GM12878 (cell line): ENCODE results near the gene SLC43A1. TPM values are rescaled to one million over a fixed set of nuclear protein-coding genes. Genes with fewer than 3 reads are reported as not detected.

Experiments
- ATAC-seq: fragments of 200-7000 bp; cut with Tn5 transposase; 3 replicates; pipeline ENCODE4 v1.9.1; 2020; ENCODE audit warnings: mild to moderate bottlenecking, moderate library complexity
- BruUV-seq: library from RNA; stranded (reverse); fragments of 400-500 nt; replicated peaks from 2 replicates; lab custom pipeline; 2021; lab: Mats Ljungman, UMichigan
- CTCF ChIA-PET: fragments of 300-600 bp; sonication (Branson Sonifier 250); formaldehyde crosslinking; extraction: SDS; loops from one replicate; lab custom pipeline; 2021; ENCODE audit warnings: inconsistent platforms; lab: Yijun Ruan, JAX
- POLR2A ChIA-PET: fragments of 350-600 bp; formaldehyde crosslinking; extraction: SDS; loops from one replicate; lab custom pipeline; 2021; ENCODE audit warnings: inconsistent platforms; lab: Charles Lee
- RAD21 ChIA-PET: fragments of 300-600 bp; sonication (Branson Sonifier 250); formaldehyde crosslinking; loops from one replicate; lab custom pipeline; 2023; ENCODE audit warnings: antibody characterized with exemption; ENCODE audit not compliant: unreplicated experiment; lab: Charles Lee
- SMC1A ChIA-PET: fragments of 300-600 bp; sonication (Branson Sonifier 250); formaldehyde crosslinking; loops from one replicate; lab custom pipeline; 2023; ENCODE audit not compliant: unreplicated experiment, uncharacterized antibody; lab: Charles Lee
- DNase-seq: peaks from one replicate; pipeline ENCODE4 v3.0.0-alpha.2; 2011; ENCODE audit warnings: low read depth, low spot score
- FAIRE-seq: peaks from 3 replicates; lab custom pipeline; 2011; peaks lifted over from hg19 to GRCh38; lab: Jason Lieb, UNC
- H2AFZ ChIP-seq: 2 replicates; pipeline ENCODE4 v1.6.0; 2011; ENCODE audit warnings: low read depth, low read length, control low read depth; ENCODE audit not compliant: control insufficient read depth
- H3K27ac ChIP-seq: 2 replicates; pipeline ENCODE4 v1.5.1; 2011; ENCODE audit warnings: control low read depth; ENCODE audit not compliant: control insufficient read depth, insufficient read depth
- H3K27me3 ChIP-seq, 2 experiments: replicated peaks in 1 of 2; 2 replicates each; pipeline versions ENCODE4 v1.6.0 to v1.6.1; 2011; ENCODE audit warnings: low read length in 1 of 2; ENCODE audit not compliant: control insufficient read depth in 2 of 2, insufficient read depth in 2 of 2
- H3K36me3 ChIP-seq, 2 experiments: 2 replicates each; pipeline ENCODE4 v1.5.1; 2011; ENCODE audit warnings: low read length in 1 of 2; ENCODE audit not compliant: control insufficient read depth in 2 of 2, insufficient read depth in 2 of 2
- H3K4me1 ChIP-seq: 2 replicates; pipeline ENCODE4 v1.6.1; 2011; ENCODE audit warnings: mild to moderate bottlenecking, low read length, moderate library complexity, mixed read lengths; ENCODE audit not compliant: control insufficient read depth, insufficient read depth
- H3K4me2 ChIP-seq: 2 replicates; pipeline ENCODE4 v1.6.0; 2011; ENCODE audit warnings: control low read depth; ENCODE audit not compliant: control insufficient read depth, insufficient read depth
- H3K4me3 ChIP-seq: fragments of 200-600 bp; sonication (generic); 2 replicates; pipeline ENCODE4 v1.5.1; 2016
- H3K79me2 ChIP-seq: 2 replicates; pipeline ENCODE4 v1.6.0; 2011; ENCODE audit warnings: low read length; ENCODE audit not compliant: control insufficient read depth, insufficient read depth
- H3K9ac ChIP-seq: 2 replicates; pipeline ENCODE4 v1.8.0; 2011; ENCODE audit warnings: low read length, control low read depth, mixed read lengths; ENCODE audit not compliant: control insufficient read depth, insufficient read depth
- H3K9me3 ChIP-seq: replicated peaks from 3 replicates; pipeline ENCODE4 v1.5.1; 2011; ENCODE audit warnings: mild to moderate bottlenecking, low read length; ENCODE audit not compliant: control insufficient read depth, insufficient read depth
- H4K20me1 ChIP-seq: 2 replicates; pipeline ENCODE4 v1.6.0; 2011; ENCODE audit not compliant: control insufficient read depth, insufficient read depth
- ASH2L ChIP-seq: fragments of 300-600, 200-600 bp; sonication (generic); IDR thresholded peaks from 2 replicates; pipeline ENCODE4 v1.6.1; 2017; ENCODE audit warnings: low read depth, mild to moderate bottlenecking, borderline replicate concordance
- BHLHE40 ChIP-seq, 2 experiments: fragments of 450-650 bp in 1 of 2; IDR thresholded peaks; 2 replicates each; pipeline ENCODE4 v1.6.1; 2011 to 2017; ENCODE audit warnings: low read depth in 2 of 2, borderline replicate concordance in 1 of 2, improper control_type of control experiment in 1 of 2, low read length in 1 of 2, mild to moderate bottlenecking in 1 of 2
- CHD2 ChIP-seq: IDR thresholded peaks from 2 replicates; pipeline ENCODE4 v1.6.1; 2011; ENCODE audit warnings: low read depth, low read length, improper control_type of control experiment, borderline replicate concordance
- CREB1 ChIP-seq: IDR thresholded peaks from 2 replicates; pipeline ENCODE4 v1.6.1; 2012; ENCODE audit warnings: low read depth, mild to moderate bottlenecking, inconsistent platforms
- EED ChIP-seq: sonication (generic); IDR thresholded peaks from 2 replicates; pipeline ENCODE4 v1.6.1; 2016; ENCODE audit warnings: antibody characterized with exemption, low read depth
- HDAC2 ChIP-seq: fragments of 200-600 bp; sonication (generic); IDR thresholded peaks from 2 replicates; pipeline ENCODE4 v1.6.1; 2017
- HDAC6 ChIP-seq: fragments of 200-600 bp; sonication (generic); IDR thresholded peaks from one replicate; pipeline ENCODE4 v1.8.0; 2017; ENCODE audit warnings: antibody characterized with exemption; ENCODE audit not compliant: unreplicated experiment
- MTA3 ChIP-seq: IDR thresholded peaks from 2 replicates; pipeline ENCODE4 v1.6.1; 2012; ENCODE audit warnings: low read length, inconsistent platforms, borderline replicate concordance
- NRF1 ChIP-seq: conservative IDR thresholded peaks from 2 replicates; pipeline ENCODE4 v1.6.1; 2011; ENCODE audit warnings: mild to moderate bottlenecking, low read depth, low read length, improper control_type of control experiment
- RUNX3 ChIP-seq: IDR thresholded peaks from 2 replicates; pipeline ENCODE4 v1.6.1; 2012; ENCODE audit warnings: low read length, inconsistent platforms
- WRNIP1 ChIP-seq: IDR thresholded peaks from 2 replicates; pipeline ENCODE4 v1.6.1; 2011; ENCODE audit warnings: low read depth, low read length, improper control_type of control experiment, borderline replicate concordance
- WGBS: methylation state at CpG from one replicate; pipeline ENCODE4 v1.1.6; 2016; ENCODE audit warnings: low lambda C conversion rate; ENCODE audit not compliant: insufficient replicate concordance, insufficient coverage; ENCODE audit errors: missing lambda C conversion rate; 5-methylcytosine and 5-hydroxymethylcytosine counted together
- in situ Hi-C: fragments of 300-500 bp; cut with MboI; formaldehyde crosslinking; loops from 9 replicates; pipeline ENCODE4 v1.14.3; 2018; ENCODE audit warnings: mixed read lengths
- intact Hi-C: fragments of 100-400 bp; cut with micrococcal nuclease; formaldehyde crosslinking; loops from one replicate; pipeline ENCODE4 v1.14.2; 2022; ENCODE audit not compliant: unreplicated experiment
- polyA plus RNA-seq, 11 experiments: library from polyadenylated mRNA; depleted of rRNA in 4 of 11; unstranded in 6 of 11; stranded (reverse) in 5 of 11; fragments of >200 nt; fragmentation: Nextera tagmentation in 4 of 11; fragmentation: Illumina TruSeq in 1 of 11; extraction: Ambion mirVana in 4 of 11; extraction: Trizol in 1 of 11; gene quantifications; 1 replicate in 1 of 11; 2 replicates in 10 of 11; pipeline versions ENCODE4 v1.2.1 to v1.2.3, GENCODE V29; 2011 to 2016; ENCODE audit warnings: inconsistent platforms in 2 of 11, missing spikeins in 2 of 11, low read depth in 1 of 11
- total RNA-seq, 4 experiments: library from RNA; depleted of rRNA in 3 of 4; stranded (reverse); fragments of >200 nt in 3 of 4; fragmentation: Illumina TruSeq in 1 of 4; extraction: Trizol in 1 of 4; gene quantifications; 2 replicates each; pipeline versions ENCODE4 v1.2.1 to v1.2.3, GENCODE V29; 2013 to 2021
- TF ChIP-seq, protein P1 (sequence below): IDR thresholded peaks from 2 replicates; pipeline ENCODE4 v1.6.1; 2012; ENCODE audit warnings: low read length, inconsistent platforms
- TF ChIP-seq, protein P2 (sequence below): IDR thresholded peaks from 2 replicates; pipeline ENCODE4 v1.6.1; 2012; ENCODE audit warnings: low read depth, low read length, improper control_type of control experiment

SLC43A1 gene
- total and polyA plus RNA-seq, 10 of the 15 experiments (the other 5 are each of a cell fraction or from before 2014, with no cell fraction given): 1.0 to 17.8 (median 12.6) TPM

DNA sequence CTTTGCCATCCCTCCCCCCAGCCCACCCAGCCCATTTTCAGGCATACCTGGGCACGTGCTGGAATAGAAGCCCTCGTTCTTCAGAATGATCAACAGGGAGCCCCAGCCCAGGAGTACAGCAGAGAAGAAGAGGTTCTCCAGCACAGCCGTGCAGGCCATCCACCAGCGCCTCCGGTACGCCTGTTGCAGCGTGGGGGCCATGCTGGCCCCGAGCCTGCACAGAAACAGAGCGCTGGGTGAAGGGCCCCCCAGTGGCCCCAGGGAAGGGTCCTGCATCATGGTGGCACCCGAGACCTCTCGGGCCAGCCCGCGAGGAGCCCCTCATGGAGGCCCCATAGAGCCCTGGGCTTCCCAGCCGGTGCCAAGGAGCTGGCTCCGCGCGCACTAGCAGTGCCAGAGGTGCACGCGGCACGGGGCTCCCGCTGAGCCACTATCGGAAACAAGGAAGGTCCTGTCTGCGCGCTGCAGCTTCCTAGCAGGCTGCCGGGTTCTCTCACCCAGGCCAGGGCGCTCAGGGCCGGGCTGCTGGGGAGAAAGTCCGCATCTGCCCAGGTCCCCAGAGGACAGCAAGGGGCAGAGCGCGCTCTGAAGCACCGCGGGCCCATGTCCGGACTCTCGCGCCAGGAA is 1.5 kb downstream of the SLC43A1 start:
- Histone ChIP-seq H3K27me3 (no peaks in the 10 kb centered on the region), H3K27ac (peak overlapping the region; percentile 35; the same call in 1 of the 2 replicates), H2AFZ (peak overlapping the region; percentile 90), H3K4me2 (peak overlapping the region; percentile 78), H3K4me1 (no peaks in the 10 kb centered on the region), H3K9me3 (no peaks in the 10 kb centered on the region), H3K9ac (peak overlapping the region; percentile 81), H3K79me2 (peaks cover 11% of the 10 kb centered on the region), H4K20me1 (no peaks in the 10 kb centered on the region), H3K4me3 (peak overlapping the region; percentile 90), H3K36me3 (no peaks in the 10 kb centered on the region)
- TF ChIP-seq EED (no peak), WRNIP1 (no peak), MTA3 (no peak), BHLHE40 (IDR thresholded peaks at IDR 0.05; ENCODE audit: borderline replicate concordance in 1 of 2, low read depth in 2 of 2, low read length in 1 of 2) (peak in 1 of 2 experiments; percentile 36; a peak in 1 of 4 replicates), RUNX3 (no peak), CREB1 (no peak), HDAC2 (peak; percentile 83; the same call in 1 of the 2 replicates), HDAC6 (peak; percentile 96), ASH2L (no peak), CHD2 (no peak), NRF1 (no peak)
- TF ChIP-seq, protein P1, sequence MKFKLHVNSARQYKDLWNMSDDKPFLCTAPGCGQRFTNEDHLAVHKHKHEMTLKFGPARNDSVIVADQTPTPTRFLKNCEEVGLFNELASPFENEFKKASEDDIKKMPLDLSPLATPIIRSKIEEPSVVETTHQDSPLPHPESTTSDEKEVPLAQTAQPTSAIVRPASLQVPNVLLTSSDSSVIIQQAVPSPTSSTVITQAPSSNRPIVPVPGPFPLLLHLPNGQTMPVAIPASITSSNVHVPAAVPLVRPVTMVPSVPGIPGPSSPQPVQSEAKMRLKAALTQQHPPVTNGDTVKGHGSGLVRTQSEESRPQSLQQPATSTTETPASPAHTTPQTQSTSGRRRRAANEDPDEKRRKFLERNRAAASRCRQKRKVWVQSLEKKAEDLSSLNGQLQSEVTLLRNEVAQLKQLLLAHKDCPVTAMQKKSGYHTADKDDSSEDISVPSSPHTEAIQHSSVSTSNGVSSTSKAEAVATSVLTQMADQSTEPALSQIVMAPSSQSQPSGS: no peak
- TF ChIP-seq, protein P2, sequence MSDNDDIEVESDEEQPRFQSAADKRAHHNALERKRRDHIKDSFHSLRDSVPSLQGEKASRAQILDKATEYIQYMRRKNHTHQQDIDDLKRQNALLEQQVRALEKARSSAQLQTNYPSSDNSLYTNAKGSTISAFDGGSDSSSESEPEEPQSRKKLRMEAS: no peak
- ChIA-PET POLR2A (interaction anchor here (0.6 kb wide), 1 partner anchor 160 kb away, joined by 4 read pairs; no protein-coding TSS in a partner anchor), RAD21 (interaction anchor here (0.9 to 8.2 kb wide), 4 partner anchors 12 to 126 kb away, joined by 3 to 46 read pairs (median 6); no protein-coding TSS in a partner anchor), CTCF (interaction anchor here (0.5 to 10.6 kb wide), 8 partner anchors 13 to 1991 kb away, joined by 3 to 158 read pairs (median 8); partner anchors contain the start of genes RTN4RL2 and UBE2L6), SMC1A (interaction anchor here (1.0 to 5.4 kb wide), 5 partner anchors 9 to 36 kb away, joined by 4 to 47 read pairs (median 4); no protein-coding TSS in a partner anchor)
- in situ Hi-C loops (no loop called here), intact Hi-C loops (no loop called here)
- DNase-seq (no peak), ATAC-seq (peak; percentile 64), FAIRE-seq (no peak)
- 11% methylated on average over 25 of the region's 35 CpGs for WGBS
- TSS peak; percentile 58 for BruUV-seq
